GM12865 (cell line): ENCODE measurements around the gene KCNV2.

Source experiments
- DNase-seq: peaks from one replicate; pipeline ENCODE4 v3.0.0; 2010; ENCODE audit warnings: low read depth
- H3K4me3 ChIP-seq: 2 replicates; pipeline ENCODE4 v1.5.1; 2011; ENCODE audit warnings: mild to moderate bottlenecking, low read depth, low read length, control low read depth
- TF ChIP-seq, protein P1 (sequence below): IDR thresholded peaks from 2 replicates; pipeline ENCODE4 v1.5.1; 2011; ENCODE audit warnings: low read length, control low read depth, low read depth, inconsistent platforms; ENCODE audit not compliant: insufficient read depth; ENCODE audit errors: missing control alignments

Gene KCNV2

DNA sequence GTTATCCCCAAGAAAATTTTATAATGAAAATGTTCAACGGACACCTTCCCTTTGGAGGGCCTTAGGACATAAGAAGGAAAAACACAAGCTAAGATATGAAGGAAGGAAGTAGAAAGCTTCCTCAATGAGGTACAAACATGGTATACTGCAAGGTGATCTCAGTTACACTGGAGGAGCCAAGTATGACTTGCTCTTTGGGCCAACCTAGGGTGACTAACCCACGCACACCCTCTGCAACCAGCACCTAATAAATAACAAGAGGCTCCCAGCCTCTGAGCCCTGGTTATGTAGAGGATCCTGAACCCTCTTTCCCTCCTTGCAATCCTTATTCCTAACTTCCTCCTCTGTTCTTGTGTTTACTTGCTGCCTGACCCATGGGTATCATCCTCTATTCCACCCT lies 38.3 kb upstream of the KCNV2 start:
- H3K4me3 ChIP-seq = no peak overlapping the region
- DNase-seq = no peak
- TF ChIP-seq, protein P1, sequence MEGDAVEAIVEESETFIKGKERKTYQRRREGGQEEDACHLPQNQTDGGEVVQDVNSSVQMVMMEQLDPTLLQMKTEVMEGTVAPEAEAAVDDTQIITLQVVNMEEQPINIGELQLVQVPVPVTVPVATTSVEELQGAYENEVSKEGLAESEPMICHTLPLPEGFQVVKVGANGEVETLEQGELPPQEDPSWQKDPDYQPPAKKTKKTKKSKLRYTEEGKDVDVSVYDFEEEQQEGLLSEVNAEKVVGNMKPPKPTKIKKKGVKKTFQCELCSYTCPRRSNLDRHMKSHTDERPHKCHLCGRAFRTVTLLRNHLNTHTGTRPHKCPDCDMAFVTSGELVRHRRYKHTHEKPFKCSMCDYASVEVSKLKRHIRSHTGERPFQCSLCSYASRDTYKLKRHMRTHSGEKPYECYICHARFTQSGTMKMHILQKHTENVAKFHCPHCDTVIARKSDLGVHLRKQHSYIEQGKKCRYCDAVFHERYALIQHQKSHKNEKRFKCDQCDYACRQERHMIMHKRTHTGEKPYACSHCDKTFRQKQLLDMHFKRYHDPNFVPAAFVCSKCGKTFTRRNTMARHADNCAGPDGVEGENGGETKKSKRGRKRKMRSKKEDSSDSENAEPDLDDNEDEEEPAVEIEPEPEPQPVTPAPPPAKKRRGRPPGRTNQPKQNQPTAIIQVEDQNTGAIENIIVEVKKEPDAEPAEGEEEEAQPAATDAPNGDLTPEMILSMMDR = no peak

DNA sequence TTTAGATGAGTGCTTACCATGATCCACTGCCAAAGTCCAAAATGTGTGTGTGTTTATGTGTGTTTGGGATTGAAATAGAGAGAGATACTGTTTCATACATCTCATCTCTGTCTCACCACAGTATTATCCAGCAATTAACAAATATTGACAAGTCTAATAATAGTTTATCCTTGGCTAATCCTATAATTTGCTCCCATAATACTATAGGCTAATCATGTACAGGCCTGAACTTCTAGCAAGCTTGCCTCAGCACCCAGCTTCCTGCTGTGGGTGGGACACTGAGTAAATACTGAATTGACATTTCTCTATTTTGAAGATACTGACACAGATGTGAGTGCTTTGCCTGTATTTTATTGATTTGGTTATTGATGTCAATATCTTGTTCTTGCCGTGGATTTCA lies 35.3 kb upstream of the KCNV2 start:
- DNase-seq = no peak
- H3K4me3 ChIP-seq = no peak overlapping the region
- TF ChIP-seq, protein P1 = no peak

DNA sequence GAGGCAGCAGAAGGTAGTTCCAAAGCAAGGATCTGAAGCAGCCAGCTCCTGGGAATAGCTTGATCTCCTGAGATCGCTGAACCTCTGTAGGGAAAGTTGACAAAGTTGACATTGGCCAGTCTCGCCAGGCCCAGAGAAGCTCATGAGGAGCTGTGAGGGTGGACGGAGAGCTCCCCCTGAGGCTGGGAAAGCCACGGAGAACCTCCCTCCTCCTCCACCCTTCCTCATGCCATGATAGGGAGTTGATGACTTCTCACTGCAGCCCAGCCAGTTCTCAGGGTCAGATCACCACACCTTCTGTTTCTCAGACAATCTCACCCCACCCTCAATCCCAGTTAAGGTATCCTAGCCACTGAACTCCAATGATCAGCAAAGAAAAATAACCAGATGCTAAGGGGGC lies 30.4 kb upstream of the KCNV2 start:
- TF ChIP-seq, protein P1 = no peak
- no peak for DNase-seq
- H3K4me3 ChIP-seq = no peak overlapping the region

DNA sequence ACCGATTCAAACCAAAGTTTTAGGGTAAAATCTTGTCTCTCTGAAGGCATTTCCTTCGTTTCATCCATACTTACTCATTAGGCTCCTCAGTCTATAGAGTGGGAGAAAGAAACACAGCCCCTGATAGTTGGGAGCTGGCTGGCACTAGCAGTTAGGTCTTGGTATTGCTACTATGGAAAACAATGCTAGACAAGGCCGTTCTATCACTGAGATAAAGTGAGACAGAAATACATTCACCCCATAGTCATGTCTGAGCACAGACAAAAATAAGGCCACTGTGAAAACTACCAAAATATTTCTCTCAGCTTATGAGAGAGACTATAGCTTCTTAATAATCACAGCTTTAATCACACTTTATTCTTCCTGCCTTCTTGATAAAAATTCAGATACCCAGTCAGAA lies 28.7 kb upstream of the KCNV2 start:
- TF ChIP-seq, protein P1 = no peak
- DNase-seq = no peak
- no peak overlapping the region for H3K4me3 ChIP-seq

DNA sequence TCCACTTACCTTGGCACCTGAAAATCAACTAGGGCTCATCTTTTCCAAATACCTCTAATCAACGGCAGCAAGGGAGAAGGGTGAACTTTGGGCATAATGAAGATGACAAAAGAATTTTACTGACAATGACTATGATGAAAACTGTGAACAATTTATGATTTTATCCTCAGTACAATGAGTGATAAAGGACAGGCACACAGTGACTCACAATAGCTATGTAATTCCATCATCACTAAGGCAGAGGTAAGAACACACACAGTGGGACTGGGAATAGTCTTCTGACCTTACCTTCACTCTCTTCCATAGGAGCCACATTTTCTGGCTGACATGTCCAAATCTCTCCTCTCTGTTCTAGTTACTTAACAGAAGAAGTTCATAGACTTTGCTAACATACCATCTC lies 26.1 kb upstream of the KCNV2 start:
- H3K4me3 ChIP-seq = no peak overlapping the region
- TF ChIP-seq, protein P1 = no peak
- no peak for DNase-seq

DNA sequence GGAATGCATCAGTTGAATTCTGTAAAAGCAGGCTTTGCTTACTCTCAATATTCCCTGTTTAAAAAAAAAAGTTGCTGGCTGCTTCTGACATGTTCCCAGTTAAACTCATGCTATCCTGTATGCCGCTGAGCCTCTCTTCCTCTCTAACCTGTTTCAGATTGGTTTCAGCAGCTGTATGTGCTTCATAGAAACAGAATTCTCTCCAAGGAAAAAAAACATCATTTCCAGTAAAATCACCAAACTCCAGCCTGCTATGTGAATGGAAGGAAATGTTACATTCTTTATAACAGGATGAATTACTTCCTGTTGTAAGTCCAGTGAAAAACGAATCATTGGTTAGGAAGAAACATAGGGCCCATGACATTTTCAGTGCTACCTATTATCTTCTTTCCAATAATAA lies 25.7 kb upstream of the KCNV2 start:
- TF ChIP-seq, protein P1 = no peak
- no peak overlapping the region for H3K4me3 ChIP-seq
- no peak for DNase-seq

DNA sequence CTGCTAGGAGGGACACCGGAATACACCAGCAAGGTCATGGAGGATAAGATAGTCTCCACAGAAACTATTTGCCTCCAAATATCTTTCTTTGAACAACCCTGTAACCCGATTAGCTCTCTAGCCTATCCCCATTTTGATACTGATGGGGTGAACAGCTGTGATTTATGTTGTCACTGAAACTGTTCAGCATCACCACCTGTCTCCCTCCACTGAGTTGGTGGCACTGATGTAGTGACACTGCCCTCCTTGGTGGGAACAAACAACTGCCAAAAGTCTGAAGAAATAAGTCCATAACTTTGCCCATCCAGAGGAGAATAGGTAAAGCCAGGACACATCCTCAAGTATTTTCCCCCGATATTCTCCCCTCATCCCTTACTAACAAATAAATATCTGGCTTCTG lies 24.3 kb upstream of the KCNV2 start:
- H3K4me3 ChIP-seq = no peak overlapping the region
- TF ChIP-seq, protein P1 = no peak
- no peak for DNase-seq
